Measurements from ENCODE around the gene TMEM86A. TPM values are rescaled to one million over a fixed set of nuclear protein-coding genes. Genes with fewer than 3 reads are reported as not detected.

TMEM86A gene
- total and polyA plus RNA-seq, 2 of the 8 experiments (the other 6 are each of a cell fraction or from before 2014, with no cell fraction given): 1.5 to 1.7 TPM

DNA sequence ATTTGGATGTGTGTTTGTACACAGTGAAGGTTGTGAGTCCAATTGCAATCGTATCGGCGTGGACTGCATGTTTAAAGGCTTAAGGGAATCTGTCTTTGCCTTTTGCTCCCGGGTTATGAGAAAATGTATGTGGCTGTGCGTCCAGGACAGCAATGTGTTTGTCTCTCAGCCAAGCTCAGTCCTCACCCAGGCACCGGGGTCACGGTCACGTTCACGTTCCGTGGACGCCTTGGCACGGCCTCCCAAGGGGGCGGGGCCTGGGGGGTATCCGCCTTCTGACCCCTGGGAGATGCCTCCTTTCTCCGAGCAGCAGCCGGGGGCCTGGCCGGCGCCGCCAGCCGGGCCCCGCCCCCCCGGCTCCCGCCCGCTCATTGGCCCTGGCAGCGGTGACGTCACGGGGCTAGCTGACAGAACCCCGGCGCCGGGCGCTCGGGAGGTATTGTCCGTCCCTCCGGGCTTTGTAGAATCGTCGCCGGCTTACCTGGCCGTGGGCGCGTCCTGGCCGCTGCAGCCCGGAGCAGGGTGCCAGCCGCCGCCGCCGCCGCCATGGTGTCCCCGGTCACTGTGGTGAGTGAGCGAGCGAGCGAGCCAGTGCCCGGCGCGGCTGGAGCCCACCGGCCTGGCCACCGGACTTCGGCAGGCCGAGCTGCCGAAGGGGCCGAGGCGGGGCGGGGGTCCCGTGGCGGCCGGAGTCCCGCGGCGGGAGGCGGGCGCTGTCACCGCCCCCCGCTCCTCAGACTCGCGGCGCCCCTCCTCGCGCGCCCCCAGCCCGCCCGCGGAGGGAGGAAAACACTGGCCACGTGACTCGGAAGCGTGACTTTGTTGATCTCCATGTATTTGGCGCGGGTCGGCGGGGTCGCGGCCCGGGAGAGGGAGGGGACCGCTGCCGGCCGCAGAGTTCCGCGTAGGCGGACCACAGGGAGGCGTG, at the start of gene TMEM86A (continued):
- TF ChIP-seq CHD7 (IDR thresholded peaks at IDR 0.05; ENCODE audit: insufficient replicate concordance, low read length) (no peak), CBX5 (IDR thresholded peaks at IDR 0.05; ENCODE audit: low read depth, low read length) (no peak), SP1 (IDR thresholded peaks at IDR 0.05; ENCODE audit: low read depth, low read length) (peak; percentile 13; the same call in 1 of the 2 replicates), JUN (IDR thresholded peaks at IDR 0.05; ENCODE audit: low read depth, low read length) (no peak), BRCA1 (IDR thresholded peaks at IDR 0.05; ENCODE audit: low read depth, low read length) (no peak), ZNF274 (IDR thresholded peaks at IDR 0.05; ENCODE audit: borderline replicate concordance, extremely low read depth, low read length) (no peak), JUND (IDR thresholded peaks at IDR 0.05; ENCODE audit: low read length) (peak; percentile 42; the same call in 1 of the 2 replicates), TAF1 (IDR thresholded peaks at IDR 0.05; ENCODE audit: low read depth, low read length) (peak; percentile 69), SAP30 (IDR thresholded peaks at IDR 0.05; ENCODE audit: insufficient read depth, insufficient replicate concordance, low read length) (no peak), CEBPB (IDR thresholded peaks at IDR 0.05; ENCODE audit: low read depth, low read length) (no peak)
